Measurements from ENCODE around the gene HEATR5A. TPM values are rescaled to one million over a fixed set of nuclear protein-coding genes. Genes with fewer than 3 reads are reported as not detected.

The HEATR5A gene
- total and polyA plus RNA-seq, 4 donors: 10.9 to 54.0 (median 28.9) TPM

- ATAC-seq (ENCODE audit: insufficient read depth, low FRiP score): peak; percentile 86
- no peaks in the 10 kb centered on the region for H3K9me3 ChIP-seq (ENCODE audit: control insufficient read depth in 4 of 4, insufficient read depth in 3 of 4, low read length in 3 of 4)
Measured at GRCh38 chr14:31307198-31307597, 113.2 kb downstream of the HEATR5A start.

GRCh38 chr14:31303654-31304053 lies 116.7 kb downstream of the HEATR5A start:
- H3K27me3 ChIP-seq (ENCODE audit: control insufficient read depth in 3 of 3, insufficient read depth in 3 of 3, low read length in 2 of 3): no peaks in the 10 kb centered on the region
- H3K9ac ChIP-seq (ENCODE audit: insufficient read depth in 1 of 2, low read length in 2 of 2): no peak overlapping the region
- no peak for TF ChIP-seq CTCF (IDR thresholded peaks at IDR 0.05; ENCODE audit: control extremely low read depth, extremely low read depth)
- no peaks in the 10 kb centered on the region for H3K4me1 ChIP-seq (ENCODE audit: control insufficient read depth in 5 of 5, insufficient read depth in 5 of 5, low read length in 5 of 5)
- ATAC-seq (ENCODE audit: insufficient read depth, low FRiP score) (no peak), DNase-seq (no peak)
- peaks cover 12 to 23% (median 22%) of the 10 kb centered on the region in 4 donors for H3K36me3 ChIP-seq (ENCODE audit: control insufficient read depth in 4 of 4, insufficient read depth in 4 of 4, low read length in 4 of 4)
- H3K9me3 ChIP-seq (ENCODE audit: control insufficient read depth in 4 of 4, insufficient read depth in 3 of 4, low read length in 3 of 4): no peaks in the 10 kb centered on the region
- H3K27ac ChIP-seq (ENCODE audit: low read depth in 1 of 2, low read length in 1 of 2): no peak overlapping the region
- WGBS, 2 donors: 84 to 94% methylated on average over 5 of the region's 5 CpGs
- no peak overlapping the region for H3K4me3 ChIP-seq

More at GRCh38 chr14:31307198-31307597, 113.2 kb downstream of the HEATR5A start:
- no peaks in the 10 kb centered on the region for H3K4me1 ChIP-seq (ENCODE audit: control insufficient read depth in 5 of 5, insufficient read depth in 5 of 5, low read length in 5 of 5)
- H3K9ac ChIP-seq (ENCODE audit: insufficient read depth in 1 of 2, low read length in 2 of 2): no peak overlapping the region
- no peaks in the 10 kb centered on the region for H3K27me3 ChIP-seq (ENCODE audit: control insufficient read depth in 3 of 3, insufficient read depth in 3 of 3, low read length in 2 of 3)
- TF ChIP-seq CTCF (IDR thresholded peaks at IDR 0.05; ENCODE audit: control extremely low read depth, extremely low read depth): no peak
- DNase-seq: no peak
- H3K27ac ChIP-seq (ENCODE audit: low read depth in 1 of 2, low read length in 1 of 2): no peak overlapping the region
- H3K36me3 ChIP-seq (ENCODE audit: control insufficient read depth in 4 of 4, insufficient read depth in 4 of 4, low read length in 4 of 4): peaks cover 12 to 25% (median 14%) of the 10 kb centered on the region in 4 donors
- no peak overlapping the region for H3K4me3 ChIP-seq

- TF ChIP-seq CTCF (IDR thresholded peaks at IDR 0.05; ENCODE audit: control extremely low read depth, extremely low read depth): no peak
- H3K36me3 ChIP-seq (ENCODE audit: control insufficient read depth in 4 of 4, insufficient read depth in 4 of 4, low read length in 4 of 4): peaks cover 7 to 22% (median 14%) of the 10 kb centered on the region in 4 donors
- no peaks in the 10 kb centered on the region for H3K9me3 ChIP-seq (ENCODE audit: control insufficient read depth in 4 of 4, insufficient read depth in 3 of 4, low read length in 3 of 4)
- 96% methylated on average over 3 of the region's 3 CpGs for WGBS, 2 donors
- no peak for DNase-seq
- no peaks in the 10 kb centered on the region for H3K27me3 ChIP-seq (ENCODE audit: control insufficient read depth in 3 of 3, insufficient read depth in 3 of 3, low read length in 2 of 3)
- no peak overlapping the region for H3K9ac ChIP-seq (ENCODE audit: insufficient read depth in 1 of 2, low read length in 2 of 2)
- no peaks in the 10 kb centered on the region for H3K4me1 ChIP-seq (ENCODE audit: control insufficient read depth in 5 of 5, insufficient read depth in 5 of 5, low read length in 5 of 5)
- ATAC-seq (ENCODE audit: insufficient read depth, low FRiP score): no peak
- no peak overlapping the region for H3K27ac ChIP-seq (ENCODE audit: low read depth in 1 of 2, low read length in 1 of 2)
- H3K4me3 ChIP-seq: no peak overlapping the region
Measured at GRCh38 chr14:31300883-31301282, 119.5 kb downstream of the HEATR5A start.

- Histone ChIP-seq H3K4me3 (no peak overlapping the region), H3K9ac (ENCODE audit: insufficient read depth in 1 of 2, low read length in 2 of 2) (no peak overlapping the region), H3K9me3 (ENCODE audit: control insufficient read depth in 4 of 4, insufficient read depth in 3 of 4, low read length in 3 of 4) (no peaks in the 10 kb centered on the region), H3K4me1 (ENCODE audit: control insufficient read depth in 5 of 5, insufficient read depth in 5 of 5, low read length in 5 of 5) (no peaks in the 10 kb centered on the region), H3K36me3 (ENCODE audit: control insufficient read depth in 4 of 4, insufficient read depth in 4 of 4, low read length in 4 of 4) (peaks cover 7 to 21% (median 14%) of the 10 kb centered on the region in 4 donors), H3K27me3 (ENCODE audit: control insufficient read depth in 3 of 3, insufficient read depth in 3 of 3, low read length in 2 of 3) (no peaks in the 10 kb centered on the region), H3K27ac (ENCODE audit: low read depth in 1 of 2, low read length in 1 of 2) (no peak overlapping the region)
- TF ChIP-seq CTCF (IDR thresholded peaks at IDR 0.05; ENCODE audit: control extremely low read depth, extremely low read depth): no peak
- DNase-seq (no peak), ATAC-seq (ENCODE audit: insufficient read depth, low FRiP score) (no peak)
- 96% methylated on average over 7 of the region's 7 CpGs for whole genome bisulfite sequencing, 2 donors
Measured at GRCh38 chr14:31300296-31300695, 120.1 kb downstream of the HEATR5A start.
